ENCODE measurements around the gene NR6A1.
A peak's percentile ranks its signal among the peaks of the same experiment; 100 is the strongest.

NR6A1 gene

GRCh38 chr9:124693403-124693802 is 77.7 kb downstream of the NR6A1 start:
- H3K9ac ChIP-seq (ENCODE audit: low read depth, low read length) = no peak overlapping the region
- H3K9me3 ChIP-seq (replicated peaks; ENCODE audit: low read length) = no peaks in the 10 kb centered on the region
- no peak overlapping the region for H3K4me3 ChIP-seq (ENCODE audit: low read length)
- H3K36me3 ChIP-seq (ENCODE audit: insufficient read depth, low read length) = no peaks in the 10 kb centered on the region
- H3K27me3 ChIP-seq (ENCODE audit: control insufficient read depth, insufficient read depth, low read length) = no peaks in the 10 kb centered on the region
- H3K4me1 ChIP-seq (ENCODE audit: control insufficient read depth, insufficient read depth, low read length) = peaks cover 49% of the 10 kb centered on the region
- H3K4me2 ChIP-seq (ENCODE audit: low read length) = no peak overlapping the region

- H3K4me3 ChIP-seq (ENCODE audit: low read length) = no peak overlapping the region
- H3K27me3 ChIP-seq (ENCODE audit: control insufficient read depth, insufficient read depth, low read length) = no peaks in the 10 kb centered on the region
- H3K4me2 ChIP-seq (ENCODE audit: low read length) = no peak overlapping the region
- H3K9ac ChIP-seq (ENCODE audit: low read depth, low read length) = no peak overlapping the region
- no peaks in the 10 kb centered on the region for H3K36me3 ChIP-seq (ENCODE audit: insufficient read depth, low read length)
- no peaks in the 10 kb centered on the region for H3K9me3 ChIP-seq (replicated peaks; ENCODE audit: low read length)
- H3K4me1 ChIP-seq (ENCODE audit: control insufficient read depth, insufficient read depth, low read length) = peaks cover 3% of the 10 kb centered on the region
These were observed 82.7 kb downstream of the NR6A1 start for GRCh38 chr9:124688238-124688904.

DNA sequence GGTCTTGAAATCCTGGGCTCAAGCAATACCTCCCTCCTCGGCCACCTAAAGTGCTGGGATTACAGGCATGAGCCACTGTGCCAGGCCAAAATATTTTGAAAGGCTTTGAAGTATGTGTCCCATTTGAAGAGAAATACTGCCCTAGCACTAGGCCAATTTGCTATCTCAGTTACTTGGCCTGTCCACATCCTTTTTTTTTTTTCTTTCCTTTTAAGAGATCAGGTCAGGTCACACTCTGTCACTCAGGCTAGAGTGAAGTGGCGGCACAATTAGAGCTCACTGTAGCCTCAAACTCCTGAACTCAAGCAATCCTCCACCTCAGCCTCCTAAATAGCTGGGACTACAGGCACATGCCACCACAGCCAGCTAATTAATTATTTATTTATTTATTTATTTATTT is 84.2 kb downstream of the NR6A1 start:
- H3K9ac ChIP-seq (ENCODE audit: low read depth, low read length) = no peak overlapping the region
- no peaks in the 10 kb centered on the region for H3K36me3 ChIP-seq (ENCODE audit: insufficient read depth, low read length)
- no peak overlapping the region for H3K4me3 ChIP-seq (ENCODE audit: low read length)
- no peaks in the 10 kb centered on the region for H3K4me1 ChIP-seq (ENCODE audit: control insufficient read depth, insufficient read depth, low read length)
- no peaks in the 10 kb centered on the region for H3K9me3 ChIP-seq (replicated peaks; ENCODE audit: low read length)
- no peaks in the 10 kb centered on the region for H3K27me3 ChIP-seq (ENCODE audit: control insufficient read depth, insufficient read depth, low read length)
- H3K4me2 ChIP-seq (ENCODE audit: low read length) = no peak overlapping the region

GRCh38 chr9:124685217-124685616 is 85.9 kb downstream of the NR6A1 start:
- H3K9me3 ChIP-seq (replicated peaks; ENCODE audit: low read length) = no peaks in the 10 kb centered on the region
- H3K4me3 ChIP-seq (ENCODE audit: low read length) = no peak overlapping the region
- no peak overlapping the region for H3K4me2 ChIP-seq (ENCODE audit: low read length)
- no peak overlapping the region for H3K9ac ChIP-seq (ENCODE audit: low read depth, low read length)
- H3K36me3 ChIP-seq (ENCODE audit: insufficient read depth, low read length) = no peaks in the 10 kb centered on the region
- no peaks in the 10 kb centered on the region for H3K4me1 ChIP-seq (ENCODE audit: control insufficient read depth, insufficient read depth, low read length)
- H3K27me3 ChIP-seq (ENCODE audit: control insufficient read depth, insufficient read depth, low read length) = no peaks in the 10 kb centered on the region

DNA sequence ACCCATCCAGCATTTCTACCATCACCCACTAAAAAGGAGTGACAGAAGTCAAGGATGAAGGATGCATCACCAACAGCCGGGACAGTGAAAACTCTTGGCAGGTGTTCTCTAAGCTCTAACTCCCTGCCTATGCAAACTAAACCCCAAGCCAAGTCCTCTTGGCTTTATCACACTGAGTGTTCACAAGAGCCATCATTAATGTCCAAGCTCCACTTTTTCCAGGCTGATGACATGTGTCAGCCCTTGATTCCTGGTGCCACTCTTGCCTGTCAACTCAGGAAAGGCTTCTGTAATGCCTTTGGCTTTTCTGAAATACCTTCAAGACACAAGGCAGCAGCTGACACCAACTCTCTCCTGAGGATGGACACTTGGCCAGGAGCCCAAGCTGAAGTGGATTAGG is 86.9 kb downstream of the NR6A1 start:
- Histone ChIP-seq H3K4me1 (ENCODE audit: control insufficient read depth, insufficient read depth, low read length) (no peaks in the 10 kb centered on the region), H3K9me3 (replicated peaks; ENCODE audit: low read length) (no peaks in the 10 kb centered on the region), H3K9ac (ENCODE audit: low read depth, low read length) (no peak overlapping the region), H3K4me2 (ENCODE audit: low read length) (no peak overlapping the region), H3K36me3 (ENCODE audit: insufficient read depth, low read length) (no peaks in the 10 kb centered on the region), H3K4me3 (ENCODE audit: low read length) (no peak overlapping the region), H3K27me3 (ENCODE audit: control insufficient read depth, insufficient read depth, low read length) (no peaks in the 10 kb centered on the region)

- no peaks in the 10 kb centered on the region for H3K9me3 ChIP-seq (replicated peaks; ENCODE audit: low read length)
- no peak overlapping the region for H3K9ac ChIP-seq (ENCODE audit: low read depth, low read length)
- H3K4me1 ChIP-seq (ENCODE audit: control insufficient read depth, insufficient read depth, low read length) = no peaks in the 10 kb centered on the region
- H3K4me2 ChIP-seq (ENCODE audit: low read length) = no peak overlapping the region
- H3K4me3 ChIP-seq (ENCODE audit: low read length) = no peak overlapping the region
- H3K36me3 ChIP-seq (ENCODE audit: insufficient read depth, low read length) = no peaks in the 10 kb centered on the region
- H3K27me3 ChIP-seq (ENCODE audit: control insufficient read depth, insufficient read depth, low read length) = no peaks in the 10 kb centered on the region
These were observed 88.1 kb downstream of the NR6A1 start for GRCh38 chr9:124683043-124683442.

DNA sequence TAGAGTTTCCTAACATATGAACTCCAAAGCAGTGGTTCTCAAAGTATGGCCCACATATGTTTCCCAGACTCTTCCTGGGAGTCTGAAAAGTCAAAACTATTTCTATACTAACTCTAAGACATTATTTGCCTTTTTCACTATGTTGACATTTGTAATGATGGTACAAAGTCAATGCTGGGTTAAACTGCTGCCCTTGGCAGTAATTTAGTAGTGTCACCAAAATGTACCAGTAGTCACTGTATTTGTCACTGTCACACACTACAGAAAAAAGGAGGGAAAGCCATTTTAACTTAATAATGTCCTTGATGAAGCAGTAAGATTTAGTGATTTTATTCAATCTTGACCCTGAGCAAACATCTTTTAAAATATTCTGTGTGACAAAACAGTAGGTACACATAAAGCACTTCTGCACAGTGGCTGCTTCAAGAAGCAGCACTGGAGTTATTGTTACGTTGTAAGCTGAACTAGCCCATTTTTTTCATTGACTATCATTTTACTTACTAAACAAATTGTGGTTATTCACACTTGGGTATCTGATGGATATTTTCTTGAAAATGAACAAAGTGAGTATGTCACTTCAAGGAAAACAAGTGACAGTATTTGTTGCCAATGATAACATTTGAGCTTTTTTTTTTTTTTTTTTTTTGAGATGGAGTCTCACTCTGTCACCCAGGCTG is 90.3 kb downstream of the NR6A1 start:
- peaks cover 10% of the 10 kb centered on the region for H3K4me1 ChIP-seq (ENCODE audit: control insufficient read depth, insufficient read depth, low read length)
- no peaks in the 10 kb centered on the region for H3K9me3 ChIP-seq (replicated peaks; ENCODE audit: low read length)
- H3K27me3 ChIP-seq (ENCODE audit: control insufficient read depth, insufficient read depth, low read length) = no peaks in the 10 kb centered on the region
- H3K4me3 ChIP-seq (ENCODE audit: low read length) = no peak overlapping the region
- H3K4me2 ChIP-seq (ENCODE audit: low read length) = no peak overlapping the region
- no peak overlapping the region for H3K9ac ChIP-seq (ENCODE audit: low read depth, low read length)
- no peaks in the 10 kb centered on the region for H3K36me3 ChIP-seq (ENCODE audit: insufficient read depth, low read length)

DNA sequence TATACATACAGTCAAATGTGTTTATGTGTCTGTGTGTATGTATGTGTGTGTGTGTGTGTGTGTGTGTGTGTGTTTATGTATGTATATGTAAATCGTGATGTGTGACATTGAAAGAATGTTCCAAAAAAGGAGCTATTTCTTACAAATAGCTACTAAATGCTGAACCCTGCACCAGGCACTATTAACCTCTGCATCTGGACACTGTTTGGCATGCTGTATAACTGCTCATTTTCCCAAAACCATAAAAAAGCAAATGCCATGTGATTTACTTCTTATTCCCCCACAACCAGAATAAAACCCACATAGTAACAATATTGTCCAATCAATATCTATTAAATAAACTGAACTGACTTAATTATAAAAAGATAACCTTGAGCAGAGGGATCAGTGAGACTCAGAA is 91.1 kb downstream of the NR6A1 start:
- Histone ChIP-seq H3K36me3 (ENCODE audit: insufficient read depth, low read length) (peaks cover 1% of the 10 kb centered on the region), H3K4me2 (ENCODE audit: low read length) (no peak overlapping the region), H3K27me3 (ENCODE audit: control insufficient read depth, insufficient read depth, low read length) (no peaks in the 10 kb centered on the region), H3K9ac (ENCODE audit: low read depth, low read length) (no peak overlapping the region), H3K4me1 (ENCODE audit: control insufficient read depth, insufficient read depth, low read length) (peaks cover 18% of the 10 kb centered on the region), H3K4me3 (ENCODE audit: low read length) (no peak overlapping the region), H3K9me3 (replicated peaks; ENCODE audit: low read length) (no peaks in the 10 kb centered on the region)

- H3K4me2 ChIP-seq (ENCODE audit: low read length) = peak overlapping the region; percentile 11
- no peaks in the 10 kb centered on the region for H3K9me3 ChIP-seq (replicated peaks; ENCODE audit: low read length)
- H3K9ac ChIP-seq (ENCODE audit: low read depth, low read length) = no peak overlapping the region
- H3K4me1 ChIP-seq (ENCODE audit: control insufficient read depth, insufficient read depth, low read length) = peaks cover 22% of the 10 kb centered on the region
- H3K27me3 ChIP-seq (ENCODE audit: control insufficient read depth, insufficient read depth, low read length) = no peaks in the 10 kb centered on the region
- no peak overlapping the region for H3K4me3 ChIP-seq (ENCODE audit: low read length)
- peaks cover 7% of the 10 kb centered on the region for H3K36me3 ChIP-seq (ENCODE audit: insufficient read depth, low read length)
These were observed 95.0 kb downstream of the NR6A1 start for GRCh38 chr9:124676159-124676551.

GRCh38 chr9:124675261-124676158 is 95.6 kb downstream of the NR6A1 start:
- no peak overlapping the region for H3K9ac ChIP-seq (ENCODE audit: low read depth, low read length)
- no peak overlapping the region for H3K4me3 ChIP-seq (ENCODE audit: low read length)
- peaks cover 22% of the 10 kb centered on the region for H3K4me1 ChIP-seq (ENCODE audit: control insufficient read depth, insufficient read depth, low read length)
- H3K36me3 ChIP-seq (ENCODE audit: insufficient read depth, low read length) = peaks cover 7% of the 10 kb centered on the region
- no peaks in the 10 kb centered on the region for H3K9me3 ChIP-seq (replicated peaks; ENCODE audit: low read length)
- H3K27me3 ChIP-seq (ENCODE audit: control insufficient read depth, insufficient read depth, low read length) = no peaks in the 10 kb centered on the region
- H3K4me2 ChIP-seq (ENCODE audit: low read length) = peak overlapping the region; percentile 11

- H3K4me3 ChIP-seq (ENCODE audit: low read length) = no peak overlapping the region
- peaks cover 22% of the 10 kb centered on the region for H3K4me1 ChIP-seq (ENCODE audit: control insufficient read depth, insufficient read depth, low read length)
- H3K27me3 ChIP-seq (ENCODE audit: control insufficient read depth, insufficient read depth, low read length) = no peaks in the 10 kb centered on the region
- H3K36me3 ChIP-seq (ENCODE audit: insufficient read depth, low read length) = peaks cover 7% of the 10 kb centered on the region
- no peak overlapping the region for H3K9ac ChIP-seq (ENCODE audit: low read depth, low read length)
- no peak overlapping the region for H3K4me2 ChIP-seq (ENCODE audit: low read length)
- no peaks in the 10 kb centered on the region for H3K9me3 ChIP-seq (replicated peaks; ENCODE audit: low read length)
These were observed 96.5 kb downstream of the NR6A1 start for GRCh38 chr9:124674651-124675050.
